Measurements from ENCODE around the gene SNPH.

DNA sequence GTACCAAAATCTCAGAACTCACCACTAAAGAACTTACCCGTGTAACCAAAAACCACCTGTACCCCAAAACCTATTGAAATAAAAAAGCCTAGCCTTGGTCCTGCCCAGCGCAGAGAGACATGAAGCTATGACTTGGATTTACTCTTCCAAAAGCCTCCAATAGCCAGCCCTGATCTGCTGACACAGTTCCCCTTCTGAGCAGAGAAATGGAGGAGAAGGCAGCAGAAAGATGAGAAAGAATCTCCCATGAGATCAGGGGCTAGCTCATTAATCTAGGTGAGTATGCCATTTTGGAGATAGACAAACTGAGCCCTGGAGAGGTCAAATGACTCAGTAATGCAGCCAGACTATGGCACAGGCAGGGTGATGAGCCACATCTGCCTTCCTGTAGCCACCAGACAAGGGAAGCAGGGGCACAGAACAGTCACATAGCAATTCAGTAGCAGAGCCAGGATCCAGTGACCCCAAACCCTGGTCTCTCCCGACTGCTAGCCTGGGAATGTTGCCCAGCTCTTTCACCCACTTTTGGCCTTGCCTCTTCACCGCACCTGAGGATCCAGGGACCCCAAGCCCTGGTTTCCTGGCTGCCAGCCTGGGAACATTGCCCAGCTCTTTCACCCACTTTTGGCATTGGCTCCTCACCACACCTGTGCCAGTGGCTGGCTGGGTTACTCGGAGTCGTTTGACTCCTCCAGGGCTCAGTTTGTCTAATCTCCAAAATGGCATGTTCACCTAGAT lies 70.0 kb downstream of the SNPH start:
- TF ChIP-seq CTCF (IDR thresholded peaks at IDR 0.05): no peak
- TF ChIP-seq POLR2A (IDR thresholded peaks at IDR 0.05): no peak
